ENCODE measurements around the gene CAMSAP3.

- TF ChIP-seq CTCF (IDR thresholded peaks at IDR 0.05) (no peak), POLR2A (IDR thresholded peaks at IDR 0.05) (no peak)
Observed at GRCh38 chr19:7637374-7638256, 42.0 kb downstream of the CAMSAP3 start.

All from heart left ventricle (tissue), 13 donors.